Endothelial cell of umbilical vein (primary cell): ENCODE measurements around the gene HIP1. TPM values are rescaled to one million over a fixed set of nuclear protein-coding genes. Genes with fewer than 3 reads are reported as not detected.

Source experiments
- BruUV-seq: library from RNA; stranded (reverse); fragments of 400-500 nt; replicated peaks from 2 replicates; lab custom pipeline; 2021; lab: Mats Ljungman, UMichigan
- CTCF ChIA-PET: fragments of 300-600, 350-600 bp; sonication (Branson Sonifier 250); formaldehyde crosslinking; loops from one replicate; lab custom pipeline; 2021; ENCODE audit warnings: antibody characterized with exemption, inconsistent platforms; lab: Charles Lee
- POLR2A ChIA-PET: fragments of 300-600, 350-600 bp; sonication (Branson Sonifier 250); formaldehyde crosslinking; loops from one replicate; lab custom pipeline; 2021; ENCODE audit warnings: antibody characterized with exemption, inconsistent platforms; lab: Charles Lee
- DNase-seq: peaks from one replicate; pipeline ENCODE4 v3.0.0-alpha.2; 2011; ENCODE audit warnings: low read depth, low spot score
- FAIRE-seq: peaks from 2 replicates; lab custom pipeline; 2011; peaks lifted over from hg19 to GRCh38; lab: Jason Lieb, UNC
- H2AFZ ChIP-seq: 2 replicates; pipeline ENCODE4 v1.6.0; 2012; ENCODE audit warnings: low read depth, low read length, control low read depth, inconsistent platforms
- H3K27ac ChIP-seq: 2 replicates; pipeline ENCODE4 v1.5.1; 2011; ENCODE audit warnings: low read depth, mild to moderate bottlenecking, control low read depth, low read length, moderate library complexity; ENCODE audit not compliant: insufficient read depth
- H3K27me3 ChIP-seq, 2 experiments: 2 replicates each; pipeline versions ENCODE4 v1.6.0 to v1.6.1; 2011; ENCODE audit warnings: low read length in 2 of 2, mixed read lengths in 1 of 2; ENCODE audit not compliant: control insufficient read depth in 2 of 2, insufficient read depth in 2 of 2
- H3K36me3 ChIP-seq, 2 experiments: 2 replicates in 1 of 2; 3 replicates in 1 of 2; pipeline ENCODE4 v1.5.1; 2011; ENCODE audit warnings: low read length in 2 of 2, mild to moderate bottlenecking in 1 of 2, moderate library complexity in 1 of 2; ENCODE audit not compliant: control insufficient read depth in 2 of 2, insufficient read depth in 2 of 2; ENCODE audit errors: extremely low read depth in 1 of 2
- H3K4me1 ChIP-seq: 3 replicates; pipeline ENCODE4 v1.5.1; 2011; ENCODE audit warnings: mild to moderate bottlenecking, low read length; ENCODE audit not compliant: control insufficient read depth, insufficient read depth; ENCODE audit errors: extremely low read depth
- H3K4me2 ChIP-seq: 2 replicates; pipeline ENCODE4 v1.6.1; 2011; ENCODE audit warnings: low read length, control low read depth, mixed read lengths; ENCODE audit not compliant: insufficient read depth
- H3K4me3 ChIP-seq, 3 experiments: fragments of 200-600 bp in 1 of 3; sonication (generic), shearing (Covaris generic) in 1 of 3; replicated peaks in 1 of 3; 2 replicates each; pipeline ENCODE4 v1.5.1; 2011 to 2016; ENCODE audit warnings: control low read depth in 3 of 3, low read length in 3 of 3, mild to moderate bottlenecking in 2 of 3, inconsistent platforms in 1 of 3, low read depth in 1 of 3, moderate library complexity in 1 of 3; ENCODE audit not compliant: insufficient read depth in 1 of 3
- H3K79me2 ChIP-seq: 2 replicates; pipeline ENCODE4 v1.6.0; 2012; ENCODE audit warnings: low read length, inconsistent platforms; ENCODE audit not compliant: control insufficient read depth, insufficient read depth
- H3K9ac ChIP-seq: replicated peaks from 2 replicates; pipeline ENCODE3; 2011; ENCODE audit warnings: low read length, control low read depth; ENCODE audit not compliant: insufficient read depth; ENCODE audit errors: extremely low read depth
- H3K9me1 ChIP-seq: replicated peaks from 3 replicates; pipeline ENCODE4 v1.6.0; 2011; ENCODE audit warnings: mild to moderate bottlenecking, low read length; ENCODE audit not compliant: control insufficient read depth, insufficient read depth; ENCODE audit errors: extremely low read depth
- H3K9me3 ChIP-seq: replicated peaks from 2 replicates; pipeline ENCODE4 v1.5.1; 2012; ENCODE audit warnings: low read length, inconsistent platforms; ENCODE audit not compliant: control insufficient read depth, insufficient read depth
- H4K20me1 ChIP-seq: replicated peaks from 2 replicates; pipeline ENCODE3; 2011; ENCODE audit warnings: mild to moderate bottlenecking, low read length; ENCODE audit not compliant: control insufficient read depth, insufficient read depth; ENCODE audit errors: extremely low read depth
- CTCF ChIP-seq, 2 donors: IDR thresholded peaks; 1 replicate in 1 of 2; 2 replicates in 1 of 2; pipeline ENCODE4 v1.5.1; 2011; ENCODE audit warnings: low read length in 2 of 2, mild to moderate bottlenecking in 2 of 2, moderate library complexity in 2 of 2, control low read depth in 1 of 2, inconsistent platforms in 1 of 2, low read depth in 1 of 2; ENCODE audit not compliant: insufficient read depth in 1 of 2; ENCODE audit errors: extremely low read depth in 1 of 2
- EZH2 ChIP-seq: IDR thresholded peaks from 2 replicates; pipeline ENCODE4 v1.6.1; 2012; ENCODE audit warnings: borderline replicate concordance, low read depth, mild to moderate bottlenecking, moderate library complexity, low read length, inconsistent platforms; ENCODE audit not compliant: severe bottlenecking
- FOS ChIP-seq: IDR thresholded peaks from 2 replicates; pipeline ENCODE4 v1.6.1; 2011; ENCODE audit warnings: mild to moderate bottlenecking, low read length, moderate library complexity, borderline replicate concordance; ENCODE audit not compliant: insufficient read depth
- GATA2 ChIP-seq: IDR thresholded peaks from 2 replicates; pipeline ENCODE4 v1.7.0; 2011; ENCODE audit warnings: low read depth, mild to moderate bottlenecking, moderate library complexity, mixed read lengths, low read length; ENCODE audit not compliant: insufficient read length, insufficient read depth
- JUN ChIP-seq: IDR thresholded peaks from 2 replicates; pipeline ENCODE4 v1.6.1; 2011; ENCODE audit warnings: borderline replicate concordance, low read depth; ENCODE audit not compliant: insufficient read length, insufficient read depth
- MAX ChIP-seq: IDR thresholded peaks from 2 replicates; pipeline ENCODE4 v1.6.1; 2011; ENCODE audit not compliant: insufficient read depth, insufficient read length
- MYC ChIP-seq: IDR thresholded peaks from one replicate; pipeline ENCODE4 v1.6.1; 2011; ENCODE audit warnings: mild to moderate bottlenecking, low read depth, low read length
- POLR2A ChIP-seq: IDR thresholded peaks from 2 replicates; pipeline ENCODE4 v1.6.1; 2012; ENCODE audit warnings: low read depth, mild to moderate bottlenecking, control low read depth, low read length
- POLR2AphosphoS5 ChIP-seq: IDR thresholded peaks from 2 replicates; pipeline ENCODE4 v1.6.1; 2012; ENCODE audit warnings: low read depth, mild to moderate bottlenecking, control low read depth, low read length, moderate library complexity; ENCODE audit not compliant: insufficient read depth
- dilution Hi-C: fragments of 300-500 bp; cut with MboI; formaldehyde crosslinking; loops from one replicate; pipeline ENCODE4 v1.15.0; 2019; ENCODE audit warnings: low sequenced_read_pairs; ENCODE audit not compliant: extremely low pct_ligation_motif_present
- intact Hi-C: fragments of 100-400 bp; cut with micrococcal nuclease; formaldehyde crosslinking; loops from one replicate; pipeline ENCODE4 v1.10.0; 2022
- polyA plus RNA-seq, 4 experiments: library from polyadenylated mRNA; depleted of rRNA in 3 of 4; stranded (reverse) in 3 of 4; unstranded in 1 of 4; fragments of >200 nt; gene quantifications; 2 replicates each; pipeline versions ENCODE4 v1.2.1 to v1.2.3, GENCODE V29; 2011 to 2012; ENCODE audit warnings: missing spikeins in 1 of 4
- total RNA-seq: library from RNA; stranded (reverse); gene quantifications from 2 replicates; pipeline ENCODE4 v1.2.3, GENCODE V29; 2021

HIP1 gene
- total and polyA plus RNA-seq, 2 donors (not counting 3 experiments of a cell fraction or from before 2014, with no cell fraction given): 23.7 to 47.6 TPM

GRCh38 chr7:75711076-75711475 is 27.7 kb downstream of the HIP1 start:
- ChIA-PET CTCF (interaction anchor here (1.5 kb wide), 1 partner anchor 11 kb away, joined by 4 read pairs; no protein-coding TSS in a partner anchor), POLR2A (no interaction called here)
- no peak for DNase-seq
- no TSS peak for BruUV-seq
- Histone ChIP-seq H3K79me2 (no peaks in the 10 kb centered on the region), H3K9ac (no peak overlapping the region), H3K4me2 (no peak overlapping the region), H2AFZ (no peak overlapping the region), H3K4me3 (no peak overlapping the region), H3K36me3 (no peaks in the 10 kb centered on the region), H4K20me1 (no peaks in the 10 kb centered on the region), H3K4me1 (no peaks in the 10 kb centered on the region), H3K9me1 (no peaks in the 10 kb centered on the region), H3K27ac (no peak overlapping the region), H3K9me3 (no peaks in the 10 kb centered on the region), H3K27me3 (no peaks in the 10 kb centered on the region)
- intact Hi-C loops: no loop called here
- FAIRE-seq: no peak
- no peak for TF ChIP-seq JUN
- dilution Hi-C loops: no loop called here

GRCh38 chr7:75704928-75705327 is 33.8 kb downstream of the HIP1 start:
- Histone ChIP-seq H3K9me3 (no peaks in the 10 kb centered on the region), H3K27ac (no peak overlapping the region), H2AFZ (no peak overlapping the region), H3K9me1 (no peaks in the 10 kb centered on the region), H3K4me2 (no peak overlapping the region), H3K79me2 (no peaks in the 10 kb centered on the region), H3K36me3 (no peaks in the 10 kb centered on the region), H4K20me1 (no peaks in the 10 kb centered on the region), H3K9ac (no peak overlapping the region), H3K4me1 (no peaks in the 10 kb centered on the region), H3K27me3 (no peaks in the 10 kb centered on the region), H3K4me3 (no peak overlapping the region)
- ChIA-PET POLR2A (no interaction called here), CTCF (no interaction called here)
- BruUV-seq: no TSS peak
- intact Hi-C loops: no loop called here
- TF ChIP-seq FOS (no peak), POLR2AphosphoS5 (no peak), POLR2A (no peak), EZH2 (no peak), MAX (no peak), MYC (no peak), JUN (no peak), GATA2 (no peak), CTCF (IDR thresholded peaks at IDR 0.05; ENCODE audit: extremely low read depth in 1 of 2, insufficient read depth in 1 of 2, low read depth in 1 of 2, low read length in 2 of 2) (no peak)
- DNase-seq (no peak), FAIRE-seq (no peak)
- dilution Hi-C loops: no loop called here
